Measurements from ENCODE around the gene RPF1.

- TF ChIP-seq USF2 (IDR thresholded peaks at IDR 0.05; ENCODE audit: low read depth, low read length) (no peak), FOS (IDR thresholded peaks at IDR 0.05; ENCODE audit: low read depth, low read length) (no peak), CEBPB (IDR thresholded peaks at IDR 0.05; ENCODE audit: low read depth, low read length) (no peak)
- TF ChIP-seq, protein P1, sequence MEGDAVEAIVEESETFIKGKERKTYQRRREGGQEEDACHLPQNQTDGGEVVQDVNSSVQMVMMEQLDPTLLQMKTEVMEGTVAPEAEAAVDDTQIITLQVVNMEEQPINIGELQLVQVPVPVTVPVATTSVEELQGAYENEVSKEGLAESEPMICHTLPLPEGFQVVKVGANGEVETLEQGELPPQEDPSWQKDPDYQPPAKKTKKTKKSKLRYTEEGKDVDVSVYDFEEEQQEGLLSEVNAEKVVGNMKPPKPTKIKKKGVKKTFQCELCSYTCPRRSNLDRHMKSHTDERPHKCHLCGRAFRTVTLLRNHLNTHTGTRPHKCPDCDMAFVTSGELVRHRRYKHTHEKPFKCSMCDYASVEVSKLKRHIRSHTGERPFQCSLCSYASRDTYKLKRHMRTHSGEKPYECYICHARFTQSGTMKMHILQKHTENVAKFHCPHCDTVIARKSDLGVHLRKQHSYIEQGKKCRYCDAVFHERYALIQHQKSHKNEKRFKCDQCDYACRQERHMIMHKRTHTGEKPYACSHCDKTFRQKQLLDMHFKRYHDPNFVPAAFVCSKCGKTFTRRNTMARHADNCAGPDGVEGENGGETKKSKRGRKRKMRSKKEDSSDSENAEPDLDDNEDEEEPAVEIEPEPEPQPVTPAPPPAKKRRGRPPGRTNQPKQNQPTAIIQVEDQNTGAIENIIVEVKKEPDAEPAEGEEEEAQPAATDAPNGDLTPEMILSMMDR (conservative IDR thresholded peaks at IDR 0.05; ENCODE audit: low read depth, low read length) = no peak
Observed at GRCh38 chr1:84506729-84507453, 27.8 kb downstream of the RPF1 start.

Measured in IMR-90 (cell line).